Small intestine (tissue), 7 donors: ENCODE data around the gene SLC35E1. TPM values are rescaled to one million over a fixed set of nuclear protein-coding genes. Genes with fewer than 3 reads are reported as not detected.
A peak's percentile ranks its signal among the peaks of the same experiment; 100 is the strongest.

Experiments used
- DNase-seq, 2 donors: peaks; one replicate each; pipeline versions ENCODE4 v3.0.0 to v3.0.0-alpha.2; 2013
- FAIRE-seq: peaks from 2 replicates; lab custom pipeline; 2012; peaks lifted over from hg19 to GRCh38; lab: Jason Lieb, UNC
- H3K27ac ChIP-seq, 3 donors: one replicate each; pipeline ENCODE4 v1.5.1; 2013; ENCODE audit warnings: low read length in 2 of 3, mild to moderate bottlenecking in 2 of 3, control low read depth in 1 of 3, inconsistent platforms in 1 of 3, low read depth in 1 of 3, moderate library complexity in 1 of 3
- H3K27me3 ChIP-seq, 3 donors: one replicate each; pipeline ENCODE4 v1.6.1; 2013; ENCODE audit warnings: low read length in 3 of 3, inconsistent platforms in 1 of 3; ENCODE audit not compliant: control insufficient read depth in 3 of 3, insufficient read depth in 3 of 3
- H3K36me3 ChIP-seq, 3 donors: one replicate each; pipeline ENCODE4 v1.6.1; 2013; ENCODE audit warnings: low read length in 3 of 3, inconsistent platforms in 1 of 3, low read depth in 1 of 3, mild to moderate bottlenecking in 1 of 3, moderate library complexity in 1 of 3; ENCODE audit not compliant: control insufficient read depth in 3 of 3, insufficient read depth in 2 of 3
- H3K4me1 ChIP-seq, 3 donors: one replicate each; pipeline ENCODE4 v1.6.1; 2013; ENCODE audit warnings: low read length in 2 of 3, inconsistent platforms in 1 of 3, low read depth in 1 of 3, mild to moderate bottlenecking in 1 of 3, moderate library complexity in 1 of 3; ENCODE audit not compliant: control insufficient read depth in 3 of 3, insufficient read depth in 2 of 3
- H3K4me3 ChIP-seq, 3 donors: one replicate each; pipeline ENCODE4 v1.5.1; 2013; ENCODE audit warnings: low read length in 3 of 3, control low read depth in 1 of 3, inconsistent platforms in 1 of 3, low read depth in 1 of 3, mild to moderate bottlenecking in 1 of 3, moderate library complexity in 1 of 3
- H3K9me3 ChIP-seq, 2 donors: one replicate each; pipeline ENCODE4 v1.6.1; 2013; ENCODE audit warnings: low read depth in 1 of 2, low read length in 1 of 2; ENCODE audit not compliant: control insufficient read depth in 2 of 2, insufficient read depth in 1 of 2
- WGBS, 3 donors: extraction: QIAGEN DNeasy Blood & Tissue Kit; methylation state at CpG; one replicate each; pipeline ENCODE4 v1.1.7; 2013; 5-methylcytosine and 5-hydroxymethylcytosine counted together
- polyA plus RNA-seq, 4 donors: library from polyadenylated mRNA; stranded (reverse) in 3 of 4; unstranded in 1 of 4; fragments of 200-250 nt in 3 of 4; fragments of 120-200 nt in 1 of 4; gene quantifications; one replicate each; pipeline versions ENCODE4 v1.2.1 to v1.2.3, GENCODE V29; 2013
- donor health status: healthy with polysubstance abuse.
- donor health status: control.
- donor health status: control.
- donor health status: Bipolar disorder and iron deficiency.
- donor health status: healthy.

The SLC35E1 gene
- polyA plus RNA-seq, 4 donors: 14.5 to 34.3 (median 18.7) TPM

GRCh38 chr19:16584248-16585093 is 12.3 kb upstream of the SLC35E1 start:
- Histone ChIP-seq H3K4me1 (peaks cover 9 to 36% (median 16%) of the 10 kb centered on the region in 3 donors), H3K9me3 (no peaks in the 10 kb centered on the region), H3K4me3 (peak overlapping the region in 2 of 3 donors; percentile 17 to 18), H3K27me3 (no peaks in the 10 kb centered on the region), H3K36me3 (peaks cover 0 to 48% (median 0%) of the 10 kb centered on the region in 3 donors), H3K27ac (peak overlapping the region; percentile 8 to 89 (median 81))
- 4 to 9% (median 4%) methylated on average over 15 of the region's 15 CpGs for WGBS, 3 donors
- peak; percentile 78 to 90 for DNase-seq
- no peak for FAIRE-seq

GRCh38 chr19:16582486-16583261 is 10.5 kb upstream of the SLC35E1 start:
- Histone ChIP-seq H3K27me3 (no peaks in the 10 kb centered on the region), H3K4me1 (peaks cover 9 to 27% (median 16%) of the 10 kb centered on the region in 3 donors)

GRCh38 chr19:16581971-16582343 is 9.7 kb upstream of the SLC35E1 start:
- FAIRE-seq (no peak), DNase-seq (no peak)
- Histone ChIP-seq H3K27me3 (no peaks in the 10 kb centered on the region), H3K4me3 (no peak overlapping the region), H3K4me1 (peaks cover 9 to 26% (median 15%) of the 10 kb centered on the region in 3 donors), H3K27ac (peak overlapping the region in 2 of 3 donors; percentile 14 to 21), H3K9me3 (no peaks in the 10 kb centered on the region), H3K36me3 (peaks cover 2 to 69% (median 4%) of the 10 kb centered on the region in 3 donors)
- 77 to 89% (median 81%) methylated on average over 6 of the region's 6 CpGs for WGBS, 3 donors

More at GRCh38 chr19:16582486-16583261, 10.5 kb upstream of the SLC35E1 start:
- no peaks in the 10 kb centered on the region for H3K9me3 ChIP-seq
- peaks cover 0 to 66% (median 2%) of the 10 kb centered on the region in 3 donors for H3K36me3 ChIP-seq
- 85 to 91% (median 88%) methylated on average over 10 of the region's 10 CpGs for WGBS, 3 donors
- no peak overlapping the region for H3K4me3 ChIP-seq
- FAIRE-seq (no peak), DNase-seq (no peak)
- peak overlapping the region in 1 of 3 donors; percentile 73 for H3K27ac ChIP-seq

- no peak for DNase-seq
- peaks cover 9 to 23% (median 13%) of the 10 kb centered on the region in 3 donors for H3K4me1 ChIP-seq
- no peak overlapping the region for H3K4me3 ChIP-seq
- no peaks in the 10 kb centered on the region for H3K9me3 ChIP-seq
- peak overlapping the region in 2 of 3 donors; percentile 14 to 21 for H3K27ac ChIP-seq
- FAIRE-seq: no peak
- WGBS, 3 donors: 72 to 78% (median 78%) methylated on average over 12 of the region's 12 CpGs
- peaks cover 5 to 73% (median 10%) of the 10 kb centered on the region in 3 donors for H3K36me3 ChIP-seq
- H3K27me3 ChIP-seq: no peaks in the 10 kb centered on the region
Measured at GRCh38 chr19:16581145-16581970, 9.1 kb upstream of the SLC35E1 start.

- Histone ChIP-seq H3K27me3 (no peaks in the 10 kb centered on the region), H3K9me3 (no peaks in the 10 kb centered on the region), H3K27ac (no peak overlapping the region), H3K36me3 (peaks cover 6 to 78% (median 17%) of the 10 kb centered on the region in 3 donors), H3K4me1 (peaks cover 4 to 8% (median 7%) of the 10 kb centered on the region in 3 donors), H3K4me3 (no peak overlapping the region)
- 82 to 90% (median 82%) methylated on average over 4 of the region's 4 CpGs for WGBS, 3 donors
- DNase-seq (no peak), FAIRE-seq (no peak)
Measured at GRCh38 chr19:16579381-16579780, 7.2 kb upstream of the SLC35E1 start.

- no peak for FAIRE-seq
- 85 to 90% (median 87%) methylated on average over 12 to 17 of the region's 17 CpGs for WGBS, 3 donors
- H3K9me3 ChIP-seq: no peaks in the 10 kb centered on the region
- no peak for DNase-seq
- H3K36me3 ChIP-seq: peaks cover 6 to 73% (median 17%) of the 10 kb centered on the region in 3 donors
- no peaks in the 10 kb centered on the region for H3K27me3 ChIP-seq
- H3K4me1 ChIP-seq: peaks cover 0 to 12% (median 0%) of the 10 kb centered on the region in 3 donors
- H3K27ac ChIP-seq: peak overlapping the region in 1 of 3 donors; percentile 11
- no peak overlapping the region for H3K4me3 ChIP-seq
Measured at GRCh38 chr19:16577531-16577985, 5.3 kb upstream of the SLC35E1 start.

GRCh38 chr19:16576690-16577530 is 4.7 kb upstream of the SLC35E1 start:
- H3K9me3 ChIP-seq: no peaks in the 10 kb centered on the region
- peaks cover 6 to 67% (median 17%) of the 10 kb centered on the region in 3 donors for H3K36me3 ChIP-seq
- FAIRE-seq (no peak), DNase-seq (no peak)
- no peak overlapping the region for H3K27ac ChIP-seq
- no peak overlapping the region for H3K4me3 ChIP-seq
- 91 to 95% (median 92%) methylated on average over 42 to 52 of the region's 52 CpGs for WGBS, 3 donors
- H3K4me1 ChIP-seq: peaks cover 0 to 12% (median 0%) of the 10 kb centered on the region in 3 donors
- no peaks in the 10 kb centered on the region for H3K27me3 ChIP-seq
